ENCODE data around the gene SGCA. TPM values are rescaled to one million over a fixed set of nuclear protein-coding genes. Genes with fewer than 3 reads are reported as not detected.
A peak's percentile ranks its signal among the peaks of the same experiment; 100 is the strongest.

The SGCA gene
- total and polyA plus RNA-seq, 2 donors (not counting 3 experiments of a cell fraction or from before 2014, with no cell fraction given) = not detected

DNA sequence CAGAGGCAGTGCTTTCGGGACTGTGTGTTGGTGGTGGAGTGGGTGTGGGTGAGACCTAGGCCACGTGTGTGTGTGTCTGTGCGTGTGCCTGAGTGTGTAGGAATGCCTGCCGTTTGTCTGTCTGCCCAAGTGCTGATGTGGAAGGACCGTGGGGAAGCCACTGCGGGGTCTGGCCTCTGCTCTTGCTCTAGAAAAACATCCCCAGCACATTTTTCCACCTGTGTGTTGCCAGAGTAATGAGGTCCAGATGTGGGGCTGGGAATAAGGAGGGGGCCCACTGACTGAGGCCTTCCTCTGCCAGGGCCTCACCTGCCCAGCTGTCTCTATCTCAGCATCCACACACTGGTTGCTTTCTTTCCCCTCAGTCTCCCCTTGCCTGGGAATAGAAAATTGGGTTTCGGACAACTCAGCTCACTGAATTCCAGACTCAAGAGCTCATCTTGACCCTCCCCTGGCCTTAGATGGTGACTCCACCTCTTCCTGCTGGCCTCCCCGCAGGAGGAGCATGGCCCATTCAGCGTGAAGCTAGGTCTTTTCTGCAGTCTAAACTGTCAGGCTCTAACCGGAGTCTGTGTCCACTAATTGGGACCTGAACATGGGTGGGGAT lies 7.6 kb downstream of the SGCA start:
- Histone ChIP-seq H2AFZ (ENCODE audit: low read depth, low read length) (peak overlapping the region; percentile 86), H3K27me3 (ENCODE audit: control insufficient read depth in 2 of 2, insufficient read depth in 2 of 2, low read length in 2 of 2) (no peaks in the 10 kb centered on the region), H3K9ac (replicated peaks; ENCODE audit: extremely low read depth, insufficient read depth, low read length) (no peak overlapping the region), H3K9me3 (replicated peaks; ENCODE audit: control insufficient read depth, insufficient read depth, low read length) (no peaks in the 10 kb centered on the region), H3K27ac (ENCODE audit: insufficient read depth, low read depth, low read length) (no peak overlapping the region), H3K9me1 (replicated peaks; ENCODE audit: control insufficient read depth, extremely low read depth, insufficient read depth, low read length) (no peaks in the 10 kb centered on the region), H3K36me3 (ENCODE audit: control insufficient read depth in 2 of 2, extremely low read depth in 1 of 2, insufficient read depth in 2 of 2, low read length in 2 of 2) (no peaks in the 10 kb centered on the region), H3K4me3 (replicated peaks in 1 of 3; ENCODE audit: insufficient read depth in 1 of 3, low read depth in 1 of 3, low read length in 3 of 3) (no peak overlapping the region), H3K4me2 (ENCODE audit: insufficient read depth, low read length) (no peak overlapping the region), H4K20me1 (replicated peaks; ENCODE audit: control insufficient read depth, extremely low read depth, insufficient read depth, low read length) (no peaks in the 10 kb centered on the region), H3K4me1 (ENCODE audit: control insufficient read depth, extremely low read depth, insufficient read depth, low read length) (peaks cover 13% of the 10 kb centered on the region), H3K79me2 (ENCODE audit: control insufficient read depth, insufficient read depth, low read length) (no peaks in the 10 kb centered on the region)
- ChIA-PET CTCF (interaction anchor here (0.9 to 8.8 kb wide), 7 partner anchors 11 to 125 kb away, joined by 3 to 234 read pairs (median 5); partner anchors contain the start of gene COL1A1), POLR2A (no interaction called here)
- FAIRE-seq = peak; percentile 68
- intact Hi-C loops (cut with micrococcal nuclease) = no loop called here
- TF ChIP-seq GATA2 (IDR thresholded peaks at IDR 0.05; ENCODE audit: insufficient read depth, insufficient read length, low read depth, low read length) (no peak), FOS (IDR thresholded peaks at IDR 0.05; ENCODE audit: borderline replicate concordance, insufficient read depth, low read length) (no peak)
- TF ChIP-seq, protein P1, sequence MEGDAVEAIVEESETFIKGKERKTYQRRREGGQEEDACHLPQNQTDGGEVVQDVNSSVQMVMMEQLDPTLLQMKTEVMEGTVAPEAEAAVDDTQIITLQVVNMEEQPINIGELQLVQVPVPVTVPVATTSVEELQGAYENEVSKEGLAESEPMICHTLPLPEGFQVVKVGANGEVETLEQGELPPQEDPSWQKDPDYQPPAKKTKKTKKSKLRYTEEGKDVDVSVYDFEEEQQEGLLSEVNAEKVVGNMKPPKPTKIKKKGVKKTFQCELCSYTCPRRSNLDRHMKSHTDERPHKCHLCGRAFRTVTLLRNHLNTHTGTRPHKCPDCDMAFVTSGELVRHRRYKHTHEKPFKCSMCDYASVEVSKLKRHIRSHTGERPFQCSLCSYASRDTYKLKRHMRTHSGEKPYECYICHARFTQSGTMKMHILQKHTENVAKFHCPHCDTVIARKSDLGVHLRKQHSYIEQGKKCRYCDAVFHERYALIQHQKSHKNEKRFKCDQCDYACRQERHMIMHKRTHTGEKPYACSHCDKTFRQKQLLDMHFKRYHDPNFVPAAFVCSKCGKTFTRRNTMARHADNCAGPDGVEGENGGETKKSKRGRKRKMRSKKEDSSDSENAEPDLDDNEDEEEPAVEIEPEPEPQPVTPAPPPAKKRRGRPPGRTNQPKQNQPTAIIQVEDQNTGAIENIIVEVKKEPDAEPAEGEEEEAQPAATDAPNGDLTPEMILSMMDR (IDR thresholded peaks at IDR 0.05; ENCODE audit: extremely low read depth in 1 of 2, insufficient read depth in 1 of 2, low read depth in 1 of 2, low read length in 2 of 2) = no peak
- peak; percentile 13 for DNase-seq (ENCODE audit: low read depth, low spot score)
- dilution Hi-C loops (cut with MboI; ENCODE audit: extremely low pct_ligation_motif_present, low sequenced_read_pairs) = no loop called here
- BruUV-seq (replicated peaks) = no TSS peak

DNA sequence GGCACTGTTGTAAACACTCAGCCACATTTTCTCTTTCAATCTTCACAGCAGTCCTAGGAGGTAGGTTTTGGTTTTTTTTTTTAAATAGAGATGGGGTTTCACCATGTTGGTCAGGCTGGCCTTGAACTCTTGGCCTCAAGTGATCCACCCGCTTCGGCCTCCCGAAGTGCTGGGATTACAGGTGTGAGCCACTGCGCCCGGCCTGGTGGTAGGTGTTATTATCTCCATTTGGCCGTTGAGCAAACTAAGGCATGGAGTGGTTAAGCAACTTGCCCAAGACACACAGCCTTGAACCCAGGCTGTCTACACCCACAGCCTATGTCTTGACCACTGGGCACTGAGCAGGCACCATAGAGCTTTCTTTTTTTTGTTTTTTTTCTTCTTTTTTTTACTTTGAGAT lies 8.6 kb downstream of the SGCA start:
- no peak overlapping the region for H3K4me3 ChIP-seq (replicated peaks in 1 of 3; ENCODE audit: insufficient read depth in 1 of 3, low read depth in 1 of 3, low read length in 3 of 3)
- no peak for DNase-seq (ENCODE audit: low read depth, low spot score)
- H3K27me3 ChIP-seq (ENCODE audit: control insufficient read depth in 2 of 2, insufficient read depth in 2 of 2, low read length in 2 of 2) = no peaks in the 10 kb centered on the region
- H4K20me1 ChIP-seq (replicated peaks; ENCODE audit: control insufficient read depth, extremely low read depth, insufficient read depth, low read length) = no peaks in the 10 kb centered on the region
- BruUV-seq (replicated peaks) = no TSS peak
- no peak overlapping the region for H3K4me2 ChIP-seq (ENCODE audit: insufficient read depth, low read length)
- ChIA-PET POLR2A (no interaction called here), CTCF (interaction anchor here (0.9 to 8.8 kb wide), 6 partner anchors 8 to 124 kb away, joined by 3 to 234 read pairs (median 4); partner anchors contain the start of gene COL1A1)
- H3K27ac ChIP-seq (ENCODE audit: insufficient read depth, low read depth, low read length) = no peak overlapping the region
- no peaks in the 10 kb centered on the region for H3K79me2 ChIP-seq (ENCODE audit: control insufficient read depth, insufficient read depth, low read length)
- no peak overlapping the region for H2AFZ ChIP-seq (ENCODE audit: low read depth, low read length)
- H3K9ac ChIP-seq (replicated peaks; ENCODE audit: extremely low read depth, insufficient read depth, low read length) = no peak overlapping the region
- H3K9me1 ChIP-seq (replicated peaks; ENCODE audit: control insufficient read depth, extremely low read depth, insufficient read depth, low read length) = no peaks in the 10 kb centered on the region
- dilution Hi-C loops (cut with MboI; ENCODE audit: extremely low pct_ligation_motif_present, low sequenced_read_pairs) = no loop called here
- peak; percentile 86 for FAIRE-seq
- H3K4me1 ChIP-seq (ENCODE audit: control insufficient read depth, extremely low read depth, insufficient read depth, low read length) = peaks cover 16% of the 10 kb centered on the region
- TF ChIP-seq FOS (IDR thresholded peaks at IDR 0.05; ENCODE audit: borderline replicate concordance, insufficient read depth, low read length) = no peak
- TF ChIP-seq EZH2 (IDR thresholded peaks at IDR 0.05; ENCODE audit: borderline replicate concordance, low read depth, low read length, severe bottlenecking) = no peak
- TF ChIP-seq POLR2AphosphoS5 (IDR thresholded peaks at IDR 0.05; ENCODE audit: insufficient read depth, low read depth, low read length) = no peak
- no peak for TF ChIP-seq POLR2A (IDR thresholded peaks at IDR 0.05; ENCODE audit: low read depth, low read length)
- no peak for TF ChIP-seq MYC (IDR thresholded peaks at IDR 0.05; ENCODE audit: low read depth, low read length)
- TF ChIP-seq, protein P1 (IDR thresholded peaks at IDR 0.05; ENCODE audit: extremely low read depth in 1 of 2, insufficient read depth in 1 of 2, low read depth in 1 of 2, low read length in 2 of 2) = no peak
- TF ChIP-seq JUN (IDR thresholded peaks at IDR 0.05; ENCODE audit: borderline replicate concordance, insufficient read depth, insufficient read length, low read depth) = no peak
- TF ChIP-seq GATA2 (IDR thresholded peaks at IDR 0.05; ENCODE audit: insufficient read depth, insufficient read length, low read depth, low read length) = no peak
- TF ChIP-seq, protein P2, sequence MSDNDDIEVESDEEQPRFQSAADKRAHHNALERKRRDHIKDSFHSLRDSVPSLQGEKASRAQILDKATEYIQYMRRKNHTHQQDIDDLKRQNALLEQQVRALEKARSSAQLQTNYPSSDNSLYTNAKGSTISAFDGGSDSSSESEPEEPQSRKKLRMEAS (IDR thresholded peaks at IDR 0.05; ENCODE audit: insufficient read depth, insufficient read length) = no peak
- no peaks in the 10 kb centered on the region for H3K9me3 ChIP-seq (replicated peaks; ENCODE audit: control insufficient read depth, insufficient read depth, low read length)
- H3K36me3 ChIP-seq (ENCODE audit: control insufficient read depth in 2 of 2, extremely low read depth in 1 of 2, insufficient read depth in 2 of 2, low read length in 2 of 2) = no peaks in the 10 kb centered on the region
- intact Hi-C loops (cut with micrococcal nuclease) = no loop called here

Data from endothelial cell of umbilical vein (primary cell).